Measurements from ENCODE around the gene TAF11L2. TPM values are rescaled to one million over a fixed set of nuclear protein-coding genes. Genes with fewer than 3 reads are reported as not detected.

The TAF11L2 gene
- not detected in 2 replicates for total RNA-seq

GRCh38 chr5:17497931-17498330, at the start of gene TAF11L2:
Gene TAF11L2 (plus strand): TSS chr5:17498231.

GRCh38 chr5:17518067-17518466, 20.0 kb downstream of the TAF11L2 start, which contains the start of gene TAF11L3:
Gene TAF11L3 (plus strand): TSS chr5:17518367.

GRCh38 chr5:17521501-17521900, 23.5 kb downstream of the TAF11L2 start, which contains the start of gene TAF11L4:
Gene TAF11L4 (plus strand): TSS chr5:17521801.

GRCh38 chr5:17524935-17525334, 26.9 kb downstream of the TAF11L2 start, which contains the start of gene TAF11L5:
Gene TAF11L5 (plus strand): TSS chr5:17525235.

GRCh38 chr5:17528369-17528768, 30.3 kb downstream of the TAF11L2 start, which contains the start of gene TAF11L6:
Gene TAF11L6 (plus strand): TSS chr5:17528669.

Other genes starting within 250 kb of the TAF11L2 start
- not detected in 2 replicates for gene TAF11L3, start 20.1 kb downstream of the TAF11L2 start, total RNA-seq
- gene TAF11L4, start 23.6 kb downstream of the TAF11L2 start, total RNA-seq: not detected in 2 replicates
- not detected in 2 replicates for gene TAF11L5, start 27.0 kb downstream of the TAF11L2 start, total RNA-seq
- not detected in 2 replicates for gene TAF11L6, start 30.4 kb downstream of the TAF11L2 start, total RNA-seq
- gene TAF11L7, start 87.5 kb downstream of the TAF11L2 start, total RNA-seq: not detected in 2 replicates
- not detected in 2 replicates for gene TAF11L8, start 92.7 kb downstream of the TAF11L2 start, total RNA-seq
- not detected in 2 replicates for gene TAF11L9, start 96.2 kb downstream of the TAF11L2 start, total RNA-seq
- gene TAF11L10, start 99.6 kb downstream of the TAF11L2 start, total RNA-seq: not detected in 2 replicates
- not detected in 2 replicates for gene TAF11L11, start 106.0 kb downstream of the TAF11L2 start, total RNA-seq
- not detected in 2 replicates for gene TAF11L12, start 112.2 kb downstream of the TAF11L2 start, total RNA-seq
- gene TAF11L13, start 133.9 kb downstream of the TAF11L2 start, total RNA-seq: 0.28 TPM in 1 of 2 replicates, not detected in the other
- gene TAF11L14, start 136.2 kb downstream of the TAF11L2 start, total RNA-seq: not detected in 2 replicates